HepG2 (cell line): ENCODE measurements around the gene CTBP1.

Source experiments
- CHD2 ChIP-seq: IDR thresholded peaks from 2 replicates; pipeline ENCODE4 v1.6.1; 2011; ENCODE audit warnings: low read depth, low read length, improper control_type of control experiment
- CTCF ChIP-seq: sonication (generic); formaldehyde crosslinking; IDR thresholded peaks from 2 replicates; pipeline ENCODE4 v1.5.0; 2020; ENCODE audit warnings: mild to moderate bottlenecking, missing genetic modification reagents, moderate library complexity
- KLF13 ChIP-seq: sonication (generic); formaldehyde crosslinking; IDR thresholded peaks from 2 replicates; pipeline ENCODE4 v1.4.0; 2020; ENCODE audit warnings: mild to moderate bottlenecking, missing genetic modification reagents
- REXO4 ChIP-seq: sonication (generic); formaldehyde crosslinking; IDR thresholded peaks from 2 replicates; pipeline ENCODE4 v1.8.0; 2022; ENCODE audit warnings: missing genetic modification reagents, mild to moderate bottlenecking, borderline replicate concordance
- SUZ12 ChIP-seq: fragments of 150-350 bp; IDR thresholded peaks from 2 replicates; pipeline ENCODE4 v1.6.1; 2014; ENCODE audit warnings: low read depth, low read length
- ZFP36 ChIP-seq: fragments of 150-350 bp; IDR thresholded peaks from 2 replicates; pipeline ENCODE4 v1.6.1; 2018; ENCODE audit warnings: borderline replicate concordance, low read length, low read depth; ENCODE audit not compliant: partially characterized antibody
- ZNF646 ChIP-seq: sonication (generic); formaldehyde crosslinking; IDR thresholded peaks from 2 replicates; pipeline ENCODE4 v1.9.0; 2021; ENCODE audit warnings: mild to moderate bottlenecking, missing genetic modification reagents
- ZNF839 ChIP-seq: sonication (generic); formaldehyde crosslinking; IDR thresholded peaks from 2 replicates; pipeline ENCODE4 v1.4.0; 2020; ENCODE audit warnings: missing genetic modification reagents, mild to moderate bottlenecking, borderline replicate concordance

- TF ChIP-seq ZFP36 (no peak), ZNF839 (CRISPR knock-in tag) (no peak), KLF13 (CRISPR knock-in tag) (no peak), CTCF (CRISPR knock-in tag) (no peak), SUZ12 (no peak), ZNF646 (CRISPR knock-in tag) (no peak), REXO4 (CRISPR knock-in tag) (no peak), CHD2 (no peak)
Measured at GRCh38 chr4:1174941-1175634, 73.8 kb downstream of the CTBP1 start.
